ENCODE data around the gene HMGCLL1. TPM values are rescaled to one million over a fixed set of nuclear protein-coding genes. Genes with fewer than 3 reads are reported as not detected.

Gene HMGCLL1
- total RNA-seq, 2 donors from 2014 or later, result 3.0 to 5.7 TPM

DNA sequence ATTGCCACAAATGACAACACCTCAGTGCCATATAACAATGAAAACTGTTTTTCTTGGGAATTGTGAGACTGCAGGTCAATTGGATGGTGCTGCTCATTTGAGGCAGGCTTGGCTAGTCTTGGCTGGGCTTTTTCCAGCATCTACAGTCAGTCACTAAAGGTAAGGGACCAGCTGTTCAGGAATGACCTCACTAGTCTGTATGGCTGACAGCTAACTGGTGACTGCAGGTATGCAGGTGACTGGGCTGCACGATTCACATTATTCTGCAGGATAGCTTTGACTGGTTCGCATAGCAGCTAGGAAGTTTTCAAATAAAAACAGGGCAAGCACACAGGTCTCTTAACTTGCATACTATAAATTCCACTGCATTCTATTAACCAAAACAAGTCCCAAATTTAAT lies 22.1 kb upstream of the HMGCLL1 start:
- intact Hi-C loops (cut with DNase I), result no loop called here
- H3K4me1 ChIP-seq (replicated peaks), result no peaks in the 10 kb centered on the region
- H3K27me3 ChIP-seq (replicated peaks; ENCODE audit: insufficient read depth), result no peaks in the 10 kb centered on the region
- no peak overlapping the region for H3K4me3 ChIP-seq
- H3K27ac ChIP-seq, result no peak overlapping the region
- no peak for DNase-seq (ENCODE audit: low spot score)
- TF ChIP-seq, protein P1, sequence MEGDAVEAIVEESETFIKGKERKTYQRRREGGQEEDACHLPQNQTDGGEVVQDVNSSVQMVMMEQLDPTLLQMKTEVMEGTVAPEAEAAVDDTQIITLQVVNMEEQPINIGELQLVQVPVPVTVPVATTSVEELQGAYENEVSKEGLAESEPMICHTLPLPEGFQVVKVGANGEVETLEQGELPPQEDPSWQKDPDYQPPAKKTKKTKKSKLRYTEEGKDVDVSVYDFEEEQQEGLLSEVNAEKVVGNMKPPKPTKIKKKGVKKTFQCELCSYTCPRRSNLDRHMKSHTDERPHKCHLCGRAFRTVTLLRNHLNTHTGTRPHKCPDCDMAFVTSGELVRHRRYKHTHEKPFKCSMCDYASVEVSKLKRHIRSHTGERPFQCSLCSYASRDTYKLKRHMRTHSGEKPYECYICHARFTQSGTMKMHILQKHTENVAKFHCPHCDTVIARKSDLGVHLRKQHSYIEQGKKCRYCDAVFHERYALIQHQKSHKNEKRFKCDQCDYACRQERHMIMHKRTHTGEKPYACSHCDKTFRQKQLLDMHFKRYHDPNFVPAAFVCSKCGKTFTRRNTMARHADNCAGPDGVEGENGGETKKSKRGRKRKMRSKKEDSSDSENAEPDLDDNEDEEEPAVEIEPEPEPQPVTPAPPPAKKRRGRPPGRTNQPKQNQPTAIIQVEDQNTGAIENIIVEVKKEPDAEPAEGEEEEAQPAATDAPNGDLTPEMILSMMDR (IDR thresholded peaks at IDR 0.05), result no peak
- no peak for TF ChIP-seq POLR2AphosphoS5 (IDR thresholded peaks at IDR 0.05)
- WGBS, result 82% methylated on average over 2 of the region's 2 CpGs
- no peaks in the 10 kb centered on the region for H3K9me3 ChIP-seq
- no peaks in the 10 kb centered on the region for H3K36me3 ChIP-seq

DNA sequence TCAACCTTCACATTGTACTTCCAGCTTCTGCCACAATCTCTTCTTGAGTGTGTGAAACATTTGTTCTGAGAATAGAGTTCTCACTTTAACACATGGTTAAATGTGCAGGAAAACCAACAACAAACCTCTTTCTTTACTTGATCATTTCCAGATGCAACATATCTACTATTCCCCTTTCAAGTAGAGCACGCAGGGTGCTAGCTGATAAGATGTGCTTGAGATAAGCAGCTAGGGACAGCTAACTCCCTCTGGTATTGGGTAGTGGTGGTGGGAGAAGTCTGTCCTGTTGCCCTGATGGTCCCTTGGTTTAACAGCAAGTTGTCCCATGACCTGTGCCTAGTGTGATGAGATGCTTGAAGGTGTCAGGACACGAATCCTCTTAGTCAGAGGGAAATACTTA lies 15.4 kb upstream of the HMGCLL1 start:
- H3K9me3 ChIP-seq, result no peaks in the 10 kb centered on the region
- no peak overlapping the region for H3K4me3 ChIP-seq
- DNase-seq (ENCODE audit: low spot score), result no peak
- no peaks in the 10 kb centered on the region for H3K27me3 ChIP-seq (replicated peaks; ENCODE audit: insufficient read depth)
- WGBS, result 43% methylated on average over 2 of the region's 2 CpGs
- intact Hi-C loops (cut with DNase I), result no loop called here
- H3K36me3 ChIP-seq, result no peaks in the 10 kb centered on the region
- TF ChIP-seq POLR2A (IDR thresholded peaks at IDR 0.05) (no peak), POLR2AphosphoS5 (IDR thresholded peaks at IDR 0.05) (no peak)
- no peaks in the 10 kb centered on the region for H3K4me1 ChIP-seq (replicated peaks)
- H3K27ac ChIP-seq, result no peak overlapping the region

DNA sequence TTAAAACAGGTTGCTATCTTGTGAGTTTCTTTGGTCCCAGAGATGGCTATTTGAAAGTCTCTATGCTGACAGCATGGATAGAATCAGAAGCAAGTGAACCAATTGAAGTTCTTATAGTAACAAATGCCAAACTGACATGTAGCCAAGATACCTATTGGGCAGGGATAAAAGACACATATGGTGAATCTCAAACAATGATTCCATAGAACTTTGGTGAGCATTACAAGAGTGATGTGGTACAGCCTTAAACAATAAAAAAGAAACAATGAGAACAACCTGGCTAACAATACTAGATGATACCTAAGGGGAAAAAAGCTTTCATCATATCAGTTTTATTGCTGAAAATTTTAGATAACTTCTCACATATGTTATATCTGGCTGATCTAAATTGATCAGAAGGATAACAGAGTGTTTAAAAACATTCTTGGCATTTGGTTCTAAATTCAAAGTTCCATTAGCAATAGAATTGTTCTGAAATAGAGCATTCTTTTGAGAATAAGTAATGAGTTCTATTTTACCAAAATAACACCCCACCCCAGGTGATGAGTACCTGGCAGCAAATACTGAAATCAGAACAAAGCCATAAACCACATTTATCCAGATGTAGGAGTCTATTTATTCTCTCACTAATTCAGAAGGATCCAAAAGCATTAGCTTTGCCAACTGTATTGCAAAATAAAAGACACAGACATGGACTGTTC lies 5.8 kb upstream of the HMGCLL1 start:
- Histone ChIP-seq H3K4me1 (replicated peaks) (no peaks in the 10 kb centered on the region), H3K27ac (no peak overlapping the region), H3K9me3 (no peaks in the 10 kb centered on the region), H3K27me3 (replicated peaks; ENCODE audit: insufficient read depth) (no peaks in the 10 kb centered on the region), H3K4me3 (no peak overlapping the region), H3K36me3 (no peaks in the 10 kb centered on the region)
- intact Hi-C loops (cut with DNase I), result no loop called here
- no peak for DNase-seq (ENCODE audit: low spot score)
- TF ChIP-seq POLR2A (IDR thresholded peaks at IDR 0.05) (no peak), POLR2AphosphoS5 (IDR thresholded peaks at IDR 0.05) (no peak)
- TF ChIP-seq, protein P1 (IDR thresholded peaks at IDR 0.05), result no peak

DNA sequence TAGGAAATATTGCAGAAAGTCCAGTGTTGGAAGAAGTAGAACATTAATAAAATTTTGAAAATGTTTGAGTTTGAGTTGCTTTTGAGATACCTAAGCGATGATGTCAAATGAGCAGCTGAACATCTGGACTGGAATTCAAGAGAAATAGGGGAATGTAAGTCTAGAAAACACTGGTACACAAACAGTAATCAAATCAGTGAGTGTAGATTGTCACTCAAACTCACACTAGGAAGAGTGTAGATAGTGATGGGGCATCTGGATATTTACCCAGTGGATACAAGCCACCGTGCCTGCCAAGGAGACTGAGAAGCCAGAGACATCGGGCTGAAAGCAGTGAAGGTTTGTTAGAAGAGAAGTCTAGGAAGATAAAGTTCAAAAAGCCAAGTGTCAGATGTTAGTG lies 2.2 kb downstream of the HMGCLL1 start:
- Histone ChIP-seq H3K27me3 (replicated peaks; ENCODE audit: insufficient read depth) (no peaks in the 10 kb centered on the region), H3K9me3 (no peaks in the 10 kb centered on the region), H3K27ac (no peak overlapping the region), H3K36me3 (no peaks in the 10 kb centered on the region), H3K4me3 (no peak overlapping the region), H3K4me1 (replicated peaks) (no peaks in the 10 kb centered on the region)
- TF ChIP-seq POLR2AphosphoS5 (IDR thresholded peaks at IDR 0.05) (no peak), POLR2A (IDR thresholded peaks at IDR 0.05) (no peak)
- TF ChIP-seq, protein P1 (IDR thresholded peaks at IDR 0.05), result no peak
- intact Hi-C loops (cut with DNase I), result no loop called here
- 75% methylated on average over 3 of the region's 3 CpGs for WGBS
- DNase-seq (ENCODE audit: low spot score), result no peak

DNA sequence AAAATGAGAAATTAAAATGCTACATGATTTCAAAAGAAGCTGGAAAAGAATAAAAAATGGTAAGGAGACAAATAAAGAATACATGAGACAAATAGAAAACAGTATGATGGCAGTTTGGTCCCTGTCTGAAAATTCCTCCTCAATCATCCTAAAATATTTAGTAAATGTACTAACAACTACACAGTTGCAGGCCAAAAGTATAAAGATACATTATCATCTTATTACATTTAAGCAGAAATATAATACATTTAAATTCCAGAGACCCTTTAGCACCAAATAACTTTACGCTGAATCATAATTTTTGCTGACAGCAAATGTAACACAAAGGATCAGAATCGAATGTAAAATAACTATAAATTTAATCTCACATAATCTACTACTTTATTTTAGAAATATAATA lies 4.4 kb downstream of the HMGCLL1 start:
- H3K4me1 ChIP-seq (replicated peaks), result no peaks in the 10 kb centered on the region
- intact Hi-C loops (cut with DNase I), result no loop called here
- no peak for DNase-seq (ENCODE audit: low spot score)
- no peak overlapping the region for H3K27ac ChIP-seq
- TF ChIP-seq POLR2AphosphoS5 (IDR thresholded peaks at IDR 0.05), result no peak
- no peak for TF ChIP-seq POLR2A (IDR thresholded peaks at IDR 0.05)
- no peaks in the 10 kb centered on the region for H3K9me3 ChIP-seq
- H3K4me3 ChIP-seq, result no peak overlapping the region
- 87% methylated on average over 2 of the region's 2 CpGs for WGBS
- H3K36me3 ChIP-seq, result no peaks in the 10 kb centered on the region
- no peaks in the 10 kb centered on the region for H3K27me3 ChIP-seq (replicated peaks; ENCODE audit: insufficient read depth)

DNA sequence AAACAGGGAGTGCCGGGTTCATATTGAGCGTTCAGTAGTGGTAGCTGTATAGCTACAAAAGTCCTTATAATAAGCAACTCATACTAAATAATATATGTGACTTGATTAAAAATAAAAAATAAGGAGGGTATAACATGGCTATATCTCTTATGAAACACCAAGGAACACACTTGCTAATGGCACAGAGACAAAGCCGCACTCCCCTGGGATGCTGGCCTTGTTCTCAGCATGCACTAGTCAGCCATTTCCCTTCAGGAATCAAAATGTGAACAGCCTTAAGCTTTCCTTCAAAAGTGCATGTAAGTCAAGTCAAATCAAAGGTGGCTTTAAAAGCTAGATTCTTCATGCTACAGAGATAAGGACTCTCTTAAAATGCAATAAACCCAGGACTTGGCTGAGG lies 9.4 kb downstream of the HMGCLL1 start:
- no peaks in the 10 kb centered on the region for H3K36me3 ChIP-seq
- 93% methylated on average over 3 of the region's 3 CpGs for WGBS
- H3K4me3 ChIP-seq, result no peak overlapping the region
- H3K27me3 ChIP-seq (replicated peaks; ENCODE audit: insufficient read depth), result no peaks in the 10 kb centered on the region
- H3K4me1 ChIP-seq (replicated peaks), result no peaks in the 10 kb centered on the region
- intact Hi-C loops (cut with DNase I), result no loop called here
- DNase-seq (ENCODE audit: low spot score), result no peak
- H3K27ac ChIP-seq, result no peak overlapping the region
- no peaks in the 10 kb centered on the region for H3K9me3 ChIP-seq
- TF ChIP-seq, protein P1 (IDR thresholded peaks at IDR 0.05), result no peak
- TF ChIP-seq POLR2A (IDR thresholded peaks at IDR 0.05) (no peak), POLR2AphosphoS5 (IDR thresholded peaks at IDR 0.05) (no peak)

All from prostate gland (tissue), 2 donors.